Ammon's horn (tissue), 1 donor: ENCODE data around the gene MDN1.
"Not testable (repeated sequence)": the region's sequence is repeated elsewhere in the genome, so short reads cannot be mapped to it uniquely, and the experiment has no call there.

ENCODE experiments used
- DNase-seq: peaks from one replicate; pipeline ENCODE4 v3.0.0-alpha.2; 2016; ENCODE audit warnings: low spot score

The MDN1 gene

DNA sequence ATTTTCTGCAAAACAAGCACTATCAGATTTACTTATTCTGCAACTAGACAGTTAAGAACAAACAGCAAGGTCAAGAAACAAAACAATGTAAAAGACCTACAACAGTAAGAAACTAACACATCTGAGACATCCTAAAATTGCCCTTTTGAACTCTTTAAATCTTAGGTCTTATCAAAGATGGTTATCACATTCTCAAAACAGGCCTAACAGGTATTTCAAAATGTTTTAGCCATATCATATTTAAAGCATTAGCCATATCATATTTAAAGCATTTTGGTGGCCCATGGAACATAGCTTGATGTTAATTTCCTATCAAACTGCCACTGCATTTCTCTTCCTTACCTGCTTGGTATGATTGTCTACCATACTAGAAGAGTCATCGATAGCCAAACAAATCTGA is 169.9 kb downstream of the MDN1 start:
- DNase-seq, result no peak

DNA sequence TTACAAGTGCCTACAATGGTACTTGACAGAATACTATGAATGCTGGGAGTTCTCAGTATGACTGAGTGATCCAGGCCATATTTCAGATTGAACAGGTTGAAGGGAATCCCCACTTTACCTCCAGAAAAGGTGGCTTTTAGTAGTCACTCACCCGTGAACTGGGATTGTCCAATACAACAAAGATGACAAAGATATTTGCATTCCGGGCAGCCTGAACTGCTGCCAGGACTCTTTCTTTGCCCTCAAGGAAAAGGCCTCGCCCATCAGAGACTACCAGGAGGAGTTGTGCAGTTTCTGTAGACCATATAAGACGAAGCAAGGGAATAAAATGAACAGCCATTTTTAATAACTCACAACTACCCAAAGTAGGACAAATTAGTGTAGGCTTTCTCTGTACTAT is 174.7 kb downstream of the MDN1 start:
- no peak for DNase-seq

- DNase-seq, result peak; percentile 23
Measured at GRCh38 chr6:89643406-89643805, 176.2 kb downstream of the MDN1 start.

DNA sequence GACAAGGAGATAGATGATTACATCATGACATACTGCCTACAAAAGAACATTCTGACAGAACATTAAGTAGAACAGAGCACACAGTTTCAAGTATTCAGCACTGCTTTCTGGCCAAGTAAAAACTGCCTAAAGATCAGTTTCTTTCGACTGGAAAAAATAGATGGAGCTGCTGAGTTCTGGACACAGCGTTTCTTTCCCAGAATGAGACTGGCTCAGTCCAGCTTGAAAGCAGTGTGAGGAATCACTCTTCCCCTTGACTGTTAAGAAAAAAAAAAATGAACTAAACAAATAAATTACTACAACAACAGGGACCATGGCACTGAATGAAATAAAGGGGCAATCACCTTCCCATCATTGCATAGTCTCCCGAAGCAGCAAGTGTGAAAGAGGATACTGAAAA is 176.6 kb downstream of the MDN1 start:
- peak; percentile 18 for DNase-seq

GRCh38 chr6:89641581-89641980 is 178.0 kb downstream of the MDN1 start:
- DNase-seq, result not testable (repeated sequence)

DNA sequence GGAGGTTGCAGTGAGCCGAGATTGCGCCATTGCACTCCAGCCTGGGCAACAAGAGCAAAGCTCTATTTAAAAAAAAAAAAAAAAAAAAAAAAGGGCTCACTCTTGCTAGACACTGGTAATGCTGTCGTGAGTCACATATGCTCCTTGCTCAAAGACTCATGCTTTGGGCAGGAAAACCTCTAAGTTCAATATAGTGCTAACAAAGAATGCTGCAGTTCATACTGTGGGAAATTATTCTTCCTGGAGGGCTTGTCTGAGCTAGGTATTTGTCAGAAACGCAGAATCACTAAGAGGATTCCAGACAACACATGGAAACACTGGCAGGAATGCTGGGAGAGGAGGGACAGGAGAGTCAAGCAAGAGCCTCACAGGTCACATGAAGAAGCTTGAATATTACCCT is 178.8 kb downstream of the MDN1 start:
- DNase-seq, result no peak

DNA sequence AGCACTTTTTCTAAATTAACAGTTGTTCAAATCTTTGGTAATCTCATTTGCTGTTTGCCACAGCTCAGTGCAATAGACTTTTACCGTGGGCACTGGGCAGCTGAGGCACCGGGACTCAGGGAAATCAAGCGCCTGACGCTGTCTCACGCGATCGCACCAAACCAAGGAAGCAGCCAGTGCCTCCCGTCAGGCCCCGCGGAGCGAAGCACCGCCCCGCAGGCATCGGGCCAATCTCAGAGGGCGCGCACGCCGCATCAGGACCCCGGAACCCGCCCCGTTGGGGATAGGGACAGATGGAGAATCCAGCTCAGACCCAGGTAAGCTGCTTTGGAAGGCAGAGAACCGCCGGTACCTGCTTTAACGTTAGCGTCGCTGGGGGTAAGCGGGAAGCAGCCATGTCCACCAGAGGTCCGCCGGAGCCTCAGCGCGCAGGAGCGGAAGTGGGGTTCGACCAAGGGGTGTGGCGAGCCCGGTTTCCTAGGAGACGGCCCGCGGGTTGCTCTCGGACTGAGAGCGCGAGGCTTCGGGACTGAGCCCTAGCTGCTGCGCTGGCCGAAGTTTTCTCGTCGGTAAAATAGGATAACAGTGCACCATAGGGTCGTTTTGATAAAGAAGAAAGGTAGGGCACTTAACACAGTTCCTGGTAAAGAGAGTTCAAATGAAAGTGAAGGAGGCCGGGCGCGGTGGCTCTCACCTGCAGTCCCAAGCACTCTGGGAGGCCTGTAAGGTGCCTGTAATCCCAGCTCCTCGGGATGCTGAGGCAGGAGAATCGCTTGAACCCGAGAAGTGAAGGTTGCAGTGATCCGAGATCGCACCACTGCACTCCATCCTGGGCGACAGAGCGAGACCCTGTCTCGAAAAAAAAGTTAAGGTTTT is 181.0 kb downstream of the MDN1 start, which contains the start of gene LYRM2:
LYRM2 (minus strand) TSS at position 428 of the 876 bp plus-strand sequence; CDS start at position 397, 31 bp downstream.
- peak; percentile 96 for DNase-seq

- no peak for DNase-seq
Measured at GRCh38 chr6:89637960-89638319, 181.7 kb downstream of the MDN1 start.

- DNase-seq, result not testable (repeated sequence)
Measured at GRCh38 chr6:89636412-89636811, 183.2 kb downstream of the MDN1 start.

DNA sequence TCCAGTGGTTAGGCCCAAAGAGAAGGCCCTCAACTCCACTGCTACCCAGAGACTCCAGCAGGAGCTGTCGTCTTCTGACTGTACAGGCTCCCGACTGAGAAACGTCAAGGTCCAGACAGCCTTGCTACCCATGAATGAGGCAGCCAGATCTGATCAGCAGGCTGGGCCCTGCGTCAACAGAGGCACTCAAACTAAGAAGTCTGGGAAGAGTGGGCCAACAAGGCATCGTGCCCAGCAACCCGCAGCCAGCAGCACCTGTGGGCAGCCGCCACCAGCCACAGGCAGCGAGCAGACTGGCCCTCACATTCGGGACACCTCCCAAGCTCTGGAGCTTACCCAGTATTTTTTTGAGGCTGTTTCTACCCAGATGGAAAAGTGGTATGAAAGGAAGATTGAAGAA is 189.1 kb downstream of the MDN1 start:
- peak; percentile 24 for DNase-seq

DNA sequence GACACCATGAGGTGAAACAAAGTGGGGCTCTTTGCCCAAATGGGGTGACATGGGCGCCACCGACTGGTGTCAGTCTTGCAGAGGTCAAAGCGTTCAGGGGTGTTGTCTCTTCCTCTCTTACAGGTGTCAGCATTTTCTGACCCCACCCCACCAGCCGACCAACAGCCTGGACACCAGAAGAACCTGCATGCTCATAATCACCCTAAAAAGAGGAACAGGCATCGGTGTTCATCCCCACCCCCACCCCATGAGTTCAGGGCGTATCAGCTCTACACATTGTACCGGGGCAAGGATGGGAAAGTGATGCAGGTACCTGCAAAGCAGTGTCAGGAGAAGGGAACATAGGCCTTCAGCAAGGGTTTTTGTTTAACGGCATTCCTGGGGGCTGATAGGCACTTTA is 195.8 kb downstream of the MDN1 start:
- no peak for DNase-seq

- no peak for DNase-seq
Measured at GRCh38 chr6:89619567-89619966, 200.0 kb downstream of the MDN1 start.

- no peak for DNase-seq
Measured at GRCh38 chr6:89618026-89618425, 201.6 kb downstream of the MDN1 start.

- DNase-seq, result no peak
Measured at GRCh38 chr6:89616531-89616930, 203.1 kb downstream of the MDN1 start.

DNA sequence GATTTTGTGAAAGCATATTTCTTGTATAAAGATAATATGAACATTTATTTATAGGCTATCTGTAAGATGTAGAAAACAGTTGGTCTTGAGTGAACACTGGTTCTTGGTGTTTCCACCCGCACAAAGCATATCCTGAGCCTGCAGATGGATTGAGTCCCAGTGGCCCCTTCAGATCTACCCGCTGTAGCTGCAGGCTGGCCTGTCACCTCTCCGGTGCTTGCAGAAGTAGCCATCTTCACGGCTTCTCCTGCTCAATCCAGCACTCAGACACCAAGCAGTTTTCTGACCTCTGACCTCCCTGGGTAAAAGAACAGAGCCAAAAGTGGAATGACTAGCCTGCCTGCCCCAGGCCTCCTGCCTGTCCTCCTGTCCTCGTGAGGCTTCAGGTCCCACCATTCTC is 203.7 kb downstream of the MDN1 start:
- DNase-seq, result no peak

GRCh38 chr6:89613790-89614189 is 205.8 kb downstream of the MDN1 start:
- no peak for DNase-seq

DNA sequence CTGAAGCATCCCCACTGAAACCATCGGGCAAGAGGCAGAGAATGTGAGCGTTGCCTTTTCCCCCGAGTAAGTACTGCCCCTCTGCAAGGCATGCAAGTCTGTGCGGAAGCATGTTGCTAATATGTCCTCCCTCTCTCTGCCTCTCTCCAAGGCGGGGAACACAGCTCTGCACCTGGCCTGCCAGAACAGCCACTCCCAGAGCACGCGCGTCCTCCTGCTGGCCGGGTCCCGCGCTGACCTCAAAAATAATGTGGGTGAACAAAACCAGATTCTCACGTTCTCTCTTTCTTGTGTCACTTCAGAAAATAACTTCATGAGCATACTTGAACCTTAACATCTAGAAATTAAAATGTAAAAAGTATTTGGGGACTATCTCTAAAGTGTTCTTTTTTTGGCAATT is 207.5 kb downstream of the MDN1 start:
- no peak for DNase-seq

DNA sequence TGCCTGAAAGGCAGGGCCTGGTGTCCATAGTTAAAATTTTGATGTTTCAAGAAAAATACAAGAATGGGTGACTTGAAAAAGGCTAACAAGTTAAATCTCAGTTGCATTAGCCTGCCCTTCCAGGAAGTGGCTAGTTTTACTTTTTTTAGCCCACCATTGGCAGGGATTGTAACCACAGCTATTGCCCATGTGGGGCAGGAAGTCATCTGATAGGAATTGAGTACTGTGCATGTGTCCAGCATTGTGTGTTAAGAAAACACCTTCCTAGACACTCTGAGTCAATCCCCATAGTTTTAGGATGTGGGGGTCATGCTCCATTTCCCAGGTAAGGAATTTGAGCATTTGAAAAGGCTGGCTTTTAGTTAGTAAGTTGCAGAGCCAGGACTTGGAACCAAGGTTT is 207.9 kb downstream of the MDN1 start:
- no peak for DNase-seq

GRCh38 chr6:89610149-89610642 is 209.4 kb downstream of the MDN1 start:
- DNase-seq, result peak; percentile 56

- DNase-seq, result no peak
Measured at GRCh38 chr6:89605861-89606260, 213.7 kb downstream of the MDN1 start.

- DNase-seq, result no peak
Measured at GRCh38 chr6:89604653-89605052, 214.9 kb downstream of the MDN1 start.

- no peak for DNase-seq
Measured at GRCh38 chr6:89602166-89602565, 217.4 kb downstream of the MDN1 start.

GRCh38 chr6:89599727-89600126 is 219.9 kb downstream of the MDN1 start:
- no peak for DNase-seq

DNA sequence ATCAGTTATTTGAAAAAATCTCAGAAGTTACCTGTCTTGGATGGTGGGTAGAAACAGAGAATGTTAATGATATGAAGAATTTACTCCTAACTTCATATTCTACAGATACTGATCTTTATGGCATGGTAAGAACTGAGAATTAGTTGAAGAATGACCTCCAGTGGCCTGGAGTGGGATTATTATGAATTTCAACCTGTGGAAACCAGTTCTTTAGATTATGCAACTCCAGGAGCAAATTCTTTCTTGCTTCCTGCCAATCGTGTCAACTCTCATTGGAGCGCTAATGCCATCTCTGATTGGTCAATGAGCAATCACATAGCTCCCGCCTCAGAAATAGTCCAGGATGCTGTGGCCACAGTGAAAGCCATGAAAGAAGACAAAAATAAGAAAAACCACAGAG is 221.6 kb downstream of the MDN1 start:
- no peak for DNase-seq
